HT-29 (cell line): ENCODE results near the gene MLF2. TPM values are rescaled to one million over a fixed set of nuclear protein-coding genes. Genes with fewer than 3 reads are reported as not detected.
"Not testable (repeated sequence)": the region's sequence is repeated elsewhere in the genome, so short reads cannot be mapped to it uniquely, and the experiment has no call there.

ENCODE experiments used
- DNase-seq: peaks from one replicate; pipeline ENCODE4 v3.0.0-alpha.2; 2015; ENCODE audit warnings: low spot score
- total RNA-seq: library from RNA; depleted of rRNA; stranded (reverse); fragments of >200 nt; shearing (Covaris generic); gene quantifications from 2 replicates; pipeline ENCODE4 v1.2.3, GENCODE V29; 2014

The MLF2 gene
- total RNA-seq, 1 experiment from 2014 or later, result 384 TPM

DNA sequence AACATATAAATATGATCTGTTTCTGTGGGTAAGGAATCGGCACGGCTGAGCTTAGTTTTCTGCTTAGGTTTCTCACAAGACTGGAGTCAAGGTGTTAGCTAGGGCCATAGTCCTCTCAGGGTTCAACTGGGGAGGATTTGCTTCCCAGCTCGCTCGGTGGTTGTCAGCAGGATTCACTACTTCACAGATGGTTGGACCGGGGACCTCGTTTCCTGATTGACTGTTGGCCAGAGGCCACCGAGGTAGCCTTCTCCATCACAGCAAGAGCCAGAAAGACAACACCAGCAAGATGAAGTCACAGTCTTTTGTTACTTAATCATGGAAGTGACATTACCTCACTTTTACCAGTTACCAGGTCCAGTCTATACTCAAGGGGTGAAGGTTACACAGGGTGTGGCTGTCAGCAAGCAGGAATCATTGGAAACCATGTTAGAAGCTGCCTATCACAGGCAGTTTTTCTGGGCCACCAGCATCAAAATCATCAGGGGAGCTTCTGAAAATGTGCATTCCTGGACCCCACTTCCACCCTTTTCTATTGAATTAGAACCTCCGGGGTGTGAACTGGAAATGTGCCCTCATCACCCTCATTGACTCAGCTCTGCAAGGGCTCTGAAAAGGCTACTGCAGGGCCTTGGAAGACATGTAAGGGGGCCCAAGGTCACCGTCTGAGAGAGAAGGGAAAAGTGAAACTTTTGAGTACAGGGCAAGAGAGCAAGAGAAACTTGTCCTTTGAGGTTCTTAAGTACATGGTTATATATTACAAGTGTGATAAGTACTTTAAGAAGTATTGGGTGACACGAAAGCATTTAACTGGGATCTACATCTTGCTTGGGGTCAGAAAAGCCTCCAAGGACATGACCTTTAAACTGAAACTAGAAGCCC lies 18.2 kb downstream of the MLF2 start:
- DNase-seq, result no peak

DNA sequence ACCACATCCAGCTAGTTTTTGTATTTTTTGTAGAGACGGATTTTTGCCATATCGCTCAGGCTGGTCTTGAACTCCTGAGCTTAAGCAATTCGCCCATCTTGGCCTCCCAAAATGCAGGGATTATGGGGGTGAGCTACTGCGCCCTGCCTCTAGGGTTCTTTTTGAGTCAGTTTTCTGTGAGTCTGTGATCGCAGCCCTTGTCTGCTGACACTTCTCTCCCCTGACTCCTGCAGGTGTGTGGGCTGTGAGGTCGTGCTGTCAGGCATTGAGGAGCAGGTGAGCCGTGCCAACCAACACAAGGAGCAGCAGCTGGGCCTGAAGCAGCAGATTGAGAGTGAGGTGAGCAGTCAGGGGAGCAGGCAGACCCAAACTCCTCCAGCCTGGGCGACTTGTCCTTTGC lies 22.8 kb downstream of the MLF2 start:
- DNase-seq, result no peak

DNA sequence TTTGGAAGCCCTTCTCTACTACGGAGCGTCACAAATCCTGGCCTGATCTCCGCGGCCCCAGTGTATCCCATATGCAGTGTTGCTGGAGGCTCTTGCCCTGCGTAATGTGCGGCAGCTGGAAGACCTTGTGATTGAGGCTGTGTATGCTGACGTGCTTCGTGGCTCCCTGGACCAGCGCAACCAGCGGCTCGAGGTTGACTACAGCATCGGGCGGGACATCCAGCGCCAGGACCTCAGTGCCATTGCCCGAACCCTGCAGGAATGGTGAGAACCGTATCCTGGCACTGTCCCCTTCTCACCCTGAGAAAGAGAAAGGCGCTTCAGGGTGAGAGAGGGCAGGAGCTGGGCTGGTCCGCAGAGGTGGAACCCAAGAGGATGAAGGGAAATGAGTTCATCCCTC lies 23.8 kb downstream of the MLF2 start:
- no peak for DNase-seq

DNA sequence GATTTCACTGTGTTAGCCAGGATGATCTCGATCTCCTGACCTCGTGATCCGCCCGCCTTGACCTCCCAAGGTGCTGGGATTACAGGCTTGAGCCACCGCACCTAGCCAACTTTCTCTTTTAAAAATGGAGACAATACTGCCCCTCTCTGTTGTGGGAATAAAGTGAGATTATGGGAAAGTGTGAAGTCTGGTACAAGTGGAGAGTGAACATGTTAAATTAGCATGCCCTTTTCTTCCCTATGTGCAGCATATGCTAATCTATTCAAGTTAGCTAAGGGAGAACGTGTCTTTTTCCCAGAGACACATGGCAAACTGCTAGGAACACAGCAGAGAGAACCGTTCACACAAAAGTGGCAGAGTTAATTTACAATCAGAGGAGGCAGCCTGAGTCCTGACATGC lies 27.6 kb downstream of the MLF2 start:
- no peak for DNase-seq

DNA sequence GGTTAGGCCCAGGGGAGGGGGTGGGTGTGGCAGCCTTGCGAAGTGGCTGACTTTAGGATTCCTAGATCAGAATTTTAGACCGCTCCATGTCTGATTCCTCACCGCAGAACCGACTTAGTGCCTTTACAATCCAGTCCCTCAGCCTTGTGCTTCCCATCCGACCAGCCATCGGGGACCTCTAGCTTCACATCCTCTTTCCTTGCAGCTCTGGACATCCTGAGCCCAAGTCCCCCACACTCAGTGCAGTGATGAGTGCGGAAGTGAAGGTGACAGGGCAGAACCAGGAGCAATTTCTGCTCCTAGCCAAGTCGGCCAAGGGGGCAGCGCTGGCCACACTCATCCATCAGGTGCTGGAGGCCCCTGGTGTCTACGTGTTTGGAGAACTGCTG lies 28.5 kb downstream of the MLF2 start:
- no peak for DNase-seq

DNA sequence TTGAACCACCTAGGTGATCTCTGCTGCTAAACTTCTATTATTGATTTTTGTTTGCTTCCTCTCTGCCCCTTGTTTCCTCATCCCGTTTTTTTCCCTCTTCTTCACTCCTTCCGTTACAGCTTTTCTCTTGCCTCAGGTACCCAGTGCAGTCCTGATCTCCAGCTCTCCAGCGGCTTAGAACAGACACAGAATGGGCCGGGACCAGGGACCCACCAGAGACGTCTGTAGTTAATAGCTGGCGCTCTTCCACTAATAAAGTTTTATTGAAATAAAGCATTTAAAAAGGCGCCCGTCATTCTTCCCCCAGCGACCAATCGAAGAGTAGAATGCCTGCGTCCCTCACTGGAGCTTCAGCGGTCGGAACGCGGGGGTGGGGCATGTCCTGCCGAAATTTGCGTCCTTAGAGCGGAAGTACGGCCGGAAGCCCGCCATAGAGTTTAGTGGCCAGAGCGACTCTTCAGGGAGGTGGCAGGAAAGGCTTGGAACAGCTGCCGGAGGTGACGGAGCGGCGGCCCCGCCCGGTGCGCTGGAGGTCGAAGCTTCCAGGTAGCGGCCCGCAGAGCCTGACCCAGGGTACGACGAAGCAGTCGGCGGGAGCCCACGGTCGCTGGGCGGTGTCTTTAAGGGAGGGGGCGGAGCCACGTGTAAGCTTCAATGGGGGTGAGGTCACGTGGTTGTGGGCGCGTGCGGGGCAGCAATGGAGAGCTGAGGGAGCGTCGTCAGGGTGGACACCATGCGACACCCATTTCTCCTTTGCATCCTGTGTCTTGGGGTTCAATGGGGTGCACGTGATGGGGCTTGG lies 29.1 kb downstream of the MLF2 start, which contains the start of gene COPS7A:
TSS of gene COPS7A (plus strand) at position 440 of the 802 bp plus-strand sequence. CDS start 611 bp downstream, outside the sequence.
- DNase-seq, result peak; percentile 97

DNA sequence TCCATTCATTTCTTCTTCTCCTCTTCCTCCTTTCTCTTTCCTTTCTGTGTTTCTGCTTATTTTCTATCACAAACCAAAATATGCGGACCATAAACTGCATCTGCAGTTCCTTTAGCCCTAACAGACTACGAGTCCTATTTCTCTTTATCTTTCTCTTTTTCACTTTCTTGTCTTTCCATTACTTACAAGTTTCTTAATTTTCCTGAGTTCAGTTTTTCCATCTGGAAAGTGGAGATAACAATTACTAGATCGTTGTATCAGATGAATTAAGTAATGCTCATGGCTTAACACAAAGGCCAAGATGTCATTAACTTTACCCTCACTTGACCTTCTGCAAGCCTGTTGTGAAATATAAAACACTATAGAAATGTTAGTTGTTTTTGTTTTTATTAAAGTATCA lies 30.1 kb downstream of the MLF2 start:
- DNase-seq, result no peak

DNA sequence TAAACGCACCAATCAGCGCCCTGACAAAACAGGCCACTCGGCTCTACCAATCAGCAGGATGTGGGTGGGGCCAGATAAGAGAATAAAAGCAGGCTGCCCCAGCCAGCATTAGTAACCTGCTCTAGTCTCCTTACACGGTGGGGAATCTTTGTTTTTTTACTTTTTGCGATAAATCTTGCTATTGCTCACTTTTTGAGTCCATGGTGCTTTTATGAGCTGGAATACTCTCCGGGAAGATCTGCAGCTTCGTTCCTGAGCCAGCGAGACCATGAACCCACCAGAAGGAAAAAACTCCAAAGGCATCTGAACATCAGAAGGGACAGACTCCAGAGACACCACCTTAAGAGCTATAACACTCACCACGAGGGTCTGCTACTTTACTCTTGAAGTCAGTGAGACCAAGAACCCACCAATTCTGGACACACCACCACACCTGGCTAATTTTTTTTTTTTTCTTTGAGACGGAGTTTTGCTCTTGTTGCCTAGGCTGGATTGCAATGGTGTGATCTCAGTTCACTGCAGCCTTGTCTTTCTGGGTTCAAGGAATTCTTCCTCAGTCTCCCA lies 36.0 kb downstream of the MLF2 start:
- DNase-seq, result no peak

DNA sequence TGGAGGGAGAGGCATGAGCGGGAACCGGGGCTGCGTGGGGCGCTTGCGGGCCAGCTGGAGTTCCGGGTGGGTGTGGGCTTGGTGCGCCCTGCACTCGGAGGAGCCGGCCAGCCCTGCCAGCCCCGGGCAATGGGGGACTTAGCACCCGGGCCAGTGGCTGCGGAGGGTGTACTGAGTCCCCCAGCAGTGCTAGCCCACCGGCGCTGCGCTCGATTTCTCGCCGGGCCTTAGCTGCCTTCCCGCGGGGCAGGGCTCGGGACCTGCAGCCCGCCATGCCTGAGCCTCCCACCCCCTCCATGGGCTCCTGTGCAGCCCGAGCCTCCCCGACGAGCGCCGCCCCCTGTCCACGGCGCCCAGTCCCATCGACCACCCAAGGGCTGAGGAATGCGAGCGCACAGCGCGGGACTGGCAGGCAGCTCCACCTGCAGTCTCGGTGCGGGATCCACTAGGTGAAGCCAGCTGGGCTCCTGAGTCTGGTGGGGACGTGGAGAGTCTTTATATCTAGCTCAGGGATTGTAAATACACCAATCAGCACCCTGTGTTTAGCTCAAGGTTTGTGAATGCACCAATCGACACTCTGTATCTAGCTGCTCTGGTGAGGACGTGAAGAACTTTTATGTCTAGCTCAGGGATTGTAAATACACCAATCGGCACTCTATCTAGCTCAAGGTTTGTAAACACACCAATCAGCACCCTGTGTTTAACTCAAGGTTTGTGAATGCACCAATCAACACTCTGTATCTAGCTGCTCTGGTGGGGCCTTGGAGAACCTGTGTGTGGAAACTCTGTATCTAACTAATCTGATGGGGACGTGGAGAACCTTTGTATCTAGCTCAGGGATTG lies 36.7 kb downstream of the MLF2 start:
- DNase-seq, result not testable (repeated sequence)

DNA sequence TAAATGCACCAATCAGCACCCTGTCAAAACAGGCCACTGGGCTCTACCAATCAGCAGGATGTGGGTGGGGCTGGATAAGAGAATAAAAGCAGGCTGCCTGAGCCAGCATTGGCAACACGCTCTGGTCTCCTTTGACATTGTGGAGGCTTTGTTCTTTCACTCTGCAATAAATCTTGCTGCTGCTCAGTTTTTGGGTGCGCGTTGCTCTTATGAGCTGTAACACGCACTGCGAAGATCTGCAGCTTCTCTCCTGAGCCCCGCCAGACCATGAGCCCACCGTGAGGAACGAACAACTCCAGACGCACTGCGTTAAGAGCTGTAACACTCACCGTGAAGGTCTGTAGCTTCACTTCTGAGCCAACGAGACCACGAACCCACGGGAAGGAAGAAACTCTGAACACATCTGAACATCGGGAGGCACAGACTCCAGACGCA lies 44.0 kb downstream of the MLF2 start:
- no peak for DNase-seq

DNA sequence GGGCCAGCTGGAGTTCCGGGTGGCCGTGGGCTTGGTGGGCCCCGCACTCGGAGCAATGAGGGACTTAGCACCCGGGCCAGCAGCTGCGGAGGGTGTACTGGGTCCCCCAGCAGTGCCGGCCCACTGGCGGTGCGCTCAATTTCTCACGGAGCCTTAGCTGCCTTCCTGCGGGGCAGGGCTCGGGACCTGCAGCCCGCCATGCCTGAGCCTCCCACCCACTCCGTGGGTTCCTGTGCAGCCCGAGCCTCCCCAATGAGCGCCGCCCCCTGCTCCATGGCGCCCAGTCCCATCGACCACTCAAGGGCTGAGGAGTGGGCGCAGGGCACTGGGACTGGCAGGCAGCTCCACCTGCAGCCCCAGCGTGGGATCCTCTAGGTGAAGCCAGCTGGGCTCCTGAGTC lies 44.6 kb downstream of the MLF2 start:
- DNase-seq, result not testable (repeated sequence)

DNA sequence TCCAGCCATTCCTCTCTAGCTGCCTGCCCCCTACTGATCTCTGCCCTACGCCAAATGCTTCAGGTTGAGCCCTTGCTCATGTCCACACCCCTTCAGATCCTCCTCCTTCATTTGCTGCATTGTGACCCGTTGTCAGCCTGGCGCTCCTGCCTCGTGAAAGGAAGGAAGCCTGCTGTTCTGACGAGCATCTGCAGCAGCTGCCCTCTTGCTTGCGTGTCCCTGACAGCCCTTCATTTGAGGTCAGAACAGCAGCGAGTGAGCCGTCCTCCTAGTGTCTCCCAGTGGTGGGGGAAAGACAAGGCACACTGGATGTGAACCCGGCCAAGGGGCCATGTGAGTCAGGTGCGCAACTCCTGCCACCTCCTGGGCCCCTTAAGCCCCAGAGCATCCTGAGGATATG lies 49.3 kb downstream of the MLF2 start:
- DNase-seq, result no peak

DNA sequence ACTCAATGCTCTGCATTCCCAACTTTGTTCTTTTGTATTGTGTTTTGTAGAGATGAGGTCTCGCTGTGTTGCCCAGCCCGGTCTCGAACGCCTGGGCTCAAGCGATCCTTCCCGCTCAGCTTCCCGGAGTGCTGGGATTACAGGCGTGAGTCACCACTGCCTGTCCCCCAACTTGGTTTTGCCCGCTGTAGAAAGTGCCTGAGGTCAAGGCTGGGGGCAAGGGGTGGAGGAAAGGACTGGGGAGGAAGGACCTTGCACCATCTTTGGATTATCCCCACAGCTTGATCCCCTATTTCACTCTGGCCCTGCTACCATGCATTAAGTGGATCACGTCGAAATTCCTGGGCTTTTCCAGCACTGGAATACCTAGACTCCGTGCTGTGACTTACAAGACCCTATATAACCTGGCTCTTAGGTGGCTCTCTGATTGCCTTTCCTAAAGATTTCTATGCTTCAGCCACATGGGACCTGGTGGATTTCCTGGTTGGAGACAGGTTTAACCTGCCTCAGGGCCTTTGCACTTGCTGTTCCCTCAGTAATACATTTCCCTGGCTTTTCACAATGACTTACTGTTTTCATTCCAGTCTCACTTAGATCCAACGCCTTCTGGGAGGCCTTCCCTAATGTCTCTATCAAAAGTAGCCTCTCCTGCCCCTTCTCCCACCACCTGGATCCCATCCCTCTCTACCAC lies 51.7 kb downstream of the MLF2 start:
- no peak for DNase-seq

DNA sequence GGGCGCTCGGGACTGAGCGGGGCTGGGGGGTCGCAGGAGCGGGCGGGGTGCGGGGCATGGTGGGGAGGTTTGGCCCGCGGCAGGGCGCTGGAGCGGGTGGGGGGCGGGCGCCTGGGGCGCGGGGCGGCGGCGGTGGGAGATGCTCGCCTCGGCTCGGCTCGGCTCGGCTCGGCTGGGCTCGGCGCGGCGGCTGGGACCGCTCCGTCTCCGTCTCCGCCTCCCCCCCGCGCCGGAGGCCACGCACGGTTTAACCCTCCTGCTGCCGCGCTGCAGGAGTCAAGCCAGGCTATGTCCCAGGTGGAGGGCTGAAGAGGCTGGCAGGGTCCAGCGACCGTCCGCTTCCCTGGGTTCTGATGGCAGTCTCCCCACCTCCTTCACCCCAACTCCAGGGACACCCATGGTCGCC lies 52.3 kb downstream of the MLF2 start, which contains the start of gene PIANP:
TSS of gene PIANP (minus strand) at position 170 of the 406 bp plus-strand sequence. CDS start 2,754 bp downstream, outside the sequence.
- DNase-seq, result no peak

DNA sequence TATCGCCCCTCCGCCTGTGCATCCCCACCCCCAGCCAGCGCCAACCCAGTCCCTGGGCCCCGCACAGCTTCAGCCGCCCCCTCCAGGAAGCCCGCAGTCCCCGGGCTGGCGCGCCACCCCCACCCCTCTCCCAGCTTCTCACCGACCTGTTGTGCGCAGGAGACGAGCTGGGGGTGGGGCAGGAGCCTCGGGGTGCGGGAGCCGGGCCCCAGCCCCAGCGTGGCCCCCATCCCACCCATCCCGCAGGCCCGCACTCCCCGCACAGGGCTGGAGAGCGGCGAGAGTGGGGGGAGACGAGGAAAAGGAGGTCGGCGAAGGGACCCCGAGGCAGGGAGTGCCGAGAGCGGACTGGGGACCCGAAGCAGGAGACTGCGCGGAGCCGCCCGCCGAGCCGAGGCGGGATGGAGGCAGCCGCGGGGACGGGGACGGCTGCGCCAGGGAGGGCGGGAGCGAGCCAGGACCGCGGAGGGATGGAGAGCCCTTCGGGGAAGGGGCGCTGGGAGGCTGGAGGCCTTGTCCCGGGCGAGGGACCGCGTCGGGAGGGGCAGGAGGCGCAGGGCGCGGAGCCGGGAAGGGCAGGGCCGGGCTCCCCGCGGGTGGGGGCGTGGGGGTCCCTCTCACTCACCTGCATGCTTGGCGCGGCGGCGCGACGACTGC lies 52.8 kb downstream of the MLF2 start:
- DNase-seq, result no peak

DNA sequence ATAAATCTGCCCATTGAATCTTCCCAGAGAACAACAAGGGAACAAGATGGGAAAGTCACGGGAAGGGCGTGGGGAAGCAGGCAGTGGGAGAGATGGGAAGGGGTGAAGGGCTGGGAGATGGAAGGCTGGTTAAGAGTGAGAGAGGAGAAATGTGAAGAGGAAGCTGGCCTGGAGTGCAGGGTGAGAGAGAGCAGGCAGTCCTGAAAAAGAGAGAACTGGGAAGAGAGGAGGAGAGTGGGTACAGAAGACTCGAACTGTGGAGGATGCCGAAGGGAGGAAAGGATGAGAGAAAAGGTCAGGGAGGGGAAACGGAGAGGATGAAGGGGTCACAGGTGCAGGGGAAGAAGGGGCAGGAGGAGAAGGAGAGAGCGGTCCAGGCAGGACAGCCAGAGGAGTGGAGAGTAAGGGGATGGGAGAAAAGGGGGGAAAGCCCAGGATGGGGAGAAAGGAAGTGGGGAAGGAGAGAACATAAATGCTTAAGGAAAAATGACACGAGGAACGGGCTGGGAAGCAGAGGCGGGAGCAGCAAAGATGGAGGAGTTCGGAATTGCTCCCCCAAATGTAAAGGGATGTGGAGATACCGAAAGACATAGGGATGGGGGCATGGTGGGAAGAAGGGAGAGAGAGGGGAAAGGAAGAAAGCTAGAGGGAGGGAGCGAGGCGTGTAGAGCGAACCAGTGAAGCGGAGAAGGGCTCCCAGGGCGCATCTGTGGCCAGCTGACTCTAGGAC lies 53.5 kb downstream of the MLF2 start:
- DNase-seq, result no peak

DNA sequence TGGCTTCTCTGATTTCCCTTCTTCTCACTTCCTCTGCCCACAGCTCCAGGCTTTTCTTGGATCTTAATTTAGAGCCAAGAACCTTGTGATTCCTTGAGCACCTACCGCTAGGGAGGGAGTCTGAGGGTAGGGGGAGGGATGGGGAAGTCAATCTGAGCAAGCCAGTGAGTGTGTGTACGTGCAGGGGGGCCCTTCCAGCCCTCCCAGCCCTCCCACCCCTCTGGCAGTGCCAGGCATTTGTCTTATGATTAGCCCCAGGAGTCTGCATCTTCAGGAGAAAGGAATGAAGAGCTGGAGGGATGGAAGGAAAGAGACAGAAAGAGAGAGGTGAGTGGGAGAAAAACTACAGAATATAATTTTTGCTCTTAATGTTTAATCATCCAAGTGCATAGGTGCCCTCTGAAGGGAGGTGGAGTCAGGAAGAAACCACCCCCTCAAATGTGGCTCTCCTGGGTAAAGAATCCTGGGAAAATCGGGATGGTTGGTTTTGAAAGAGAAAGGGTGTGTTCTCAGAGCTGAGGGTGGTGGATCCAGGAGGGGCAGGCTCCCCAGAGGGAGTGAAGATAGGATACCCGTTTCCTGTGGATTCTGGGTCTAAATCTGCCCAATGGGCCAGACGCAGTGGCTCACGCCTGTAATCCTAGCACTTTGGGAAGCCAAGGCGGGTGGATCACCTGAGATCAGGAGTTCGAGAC lies 54.4 kb downstream of the MLF2 start:
- no peak for DNase-seq
